ENCODE measurements around the gene FCRL3.

GRCh38 chr1:157725221-157725577 is 24.6 kb upstream of the FCRL3 start:
- no peak for TF ChIP-seq CTCF (IDR thresholded peaks at IDR 0.05)
- TF ChIP-seq POLR2AphosphoS5 (IDR thresholded peaks at IDR 0.05): no peak
- no peak for TF ChIP-seq POLR2A (IDR thresholded peaks at IDR 0.05)
- TF ChIP-seq EP300 (IDR thresholded peaks at IDR 0.05): no peak

Data from upper lobe of left lung (tissue), 4 donors.